MM.1S (cell line): ENCODE results near the gene BICD1.

Source experiments
- DNase-seq: peaks from one replicate; pipeline ENCODE4 v3.0.0-alpha.2; 2015
- H2AFZ ChIP-seq: fragments of 300-600 bp; sonication (generic); 2 replicates; pipeline ENCODE4 v1.6.0; 2016; ENCODE audit warnings: antibody characterized with exemption, low read length
- H3F3A ChIP-seq: fragments of 300-600 bp; sonication (generic); 2 replicates; pipeline ENCODE4 v1.6.1; 2016; ENCODE audit warnings: mild to moderate bottlenecking, antibody characterized with exemption, low read length, moderate library complexity, mixed read lengths; ENCODE audit not compliant: insufficient read depth
- H3K27ac ChIP-seq: fragments of 300-600 bp; sonication (generic); 2 replicates; pipeline ENCODE4 v1.5.1; 2016; ENCODE audit warnings: mild to moderate bottlenecking, low read length
- H3K27me3 ChIP-seq: fragments of 300-600 bp; sonication (generic); replicated peaks from 2 replicates; pipeline ENCODE4 v1.6.0; 2016; ENCODE audit warnings: low read length; ENCODE audit not compliant: insufficient read depth
- H3K36me3 ChIP-seq: fragments of 300-600 bp; sonication (generic); replicated peaks from 2 replicates; pipeline ENCODE4 v1.6.1; 2016; ENCODE audit warnings: mild to moderate bottlenecking, low read length, mixed read lengths; ENCODE audit not compliant: insufficient read depth
- H3K4me1 ChIP-seq: fragments of 300-600 bp; sonication (generic); 2 replicates; pipeline ENCODE4 v1.6.1; 2016; ENCODE audit warnings: low read length, mixed read lengths
- H3K4me2 ChIP-seq: fragments of 300-600 bp; sonication (generic); 2 replicates; pipeline ENCODE4 v1.6.0; 2016; ENCODE audit warnings: low read depth, low read length
- H3K4me3 ChIP-seq: fragments of 300-600 bp; sonication (generic); 2 replicates; pipeline ENCODE4 v1.5.1; 2016; ENCODE audit warnings: low read length, mixed read lengths
- H3K79me2 ChIP-seq: fragments of 300-600 bp; sonication (generic); 2 replicates; pipeline ENCODE4 v1.6.1; 2016; ENCODE audit warnings: mixed run types, low read length, mixed read lengths
- H3K9ac ChIP-seq: fragments of 300-600 bp; sonication (generic); 2 replicates; pipeline ENCODE4 v1.6.1; 2016; ENCODE audit warnings: low read length, mixed read lengths
- H3K9me2 ChIP-seq: fragments of 300-600 bp; sonication (generic); replicated peaks from 2 replicates; pipeline ENCODE4 v1.6.1; 2016; ENCODE audit warnings: mild to moderate bottlenecking, low read length, mixed read lengths; ENCODE audit not compliant: insufficient read depth
- H3K9me3 ChIP-seq: fragments of 300-600 bp; sonication (generic); replicated peaks from 2 replicates; pipeline ENCODE4 v1.6.1; 2016; ENCODE audit warnings: mild to moderate bottlenecking, low read length, mixed read lengths; ENCODE audit not compliant: insufficient read depth
- H4K20me1 ChIP-seq: fragments of 300-600 bp; sonication (generic); 2 replicates; pipeline ENCODE4 v1.6.1; 2016; ENCODE audit warnings: mild to moderate bottlenecking, low read length, moderate library complexity, mixed read lengths; ENCODE audit not compliant: insufficient read depth
- EZH2 ChIP-seq: fragments of 300-600 bp; sonication (generic); optimal IDR thresholded peaks from 2 replicates; pipeline ENCODE3; 2017; ENCODE audit warnings: low read depth, mild to moderate bottlenecking, antibody characterized with exemption, low read length, mixed read lengths
- EZH2phosphoT487 ChIP-seq: fragments of 300-600 bp; sonication (generic); IDR thresholded peaks from 2 replicates; pipeline ENCODE4 v1.6.1; 2018; ENCODE audit warnings: antibody characterized with exemption, low read length
- TF ChIP-seq, protein P1 (sequence below): fragments of 300-600 bp; sonication (generic); IDR thresholded peaks from 2 replicates; pipeline ENCODE4 v1.5.1; 2016; ENCODE audit warnings: antibody characterized with exemption, low read length, mixed read lengths

Gene BICD1

DNA sequence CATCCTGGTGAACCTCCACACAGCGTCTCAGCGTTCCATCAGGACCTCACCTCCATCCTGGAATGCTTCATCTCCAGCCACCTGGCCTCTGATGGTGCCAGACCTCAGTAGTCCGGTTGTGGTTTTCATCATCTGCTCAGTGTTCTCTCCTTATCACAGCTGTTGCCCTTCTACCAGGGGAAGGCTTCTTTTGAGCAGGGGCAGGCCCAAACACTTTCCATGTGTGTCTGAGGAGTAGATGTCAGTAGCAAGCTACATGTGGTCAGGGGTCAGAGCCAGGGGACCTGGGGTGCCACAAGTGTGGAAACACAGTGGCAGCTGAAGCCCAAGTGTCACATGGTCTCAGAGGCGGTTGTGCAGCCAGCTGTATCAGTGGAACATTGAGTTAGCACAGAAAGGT, 262.6 kb downstream of the BICD1 start:
- Histone ChIP-seq H3K9me3 (no peaks in the 10 kb centered on the region), H3K4me3 (no peak overlapping the region), H3K9me2 (no peaks in the 10 kb centered on the region), H4K20me1 (no peaks in the 10 kb centered on the region), H3K4me2 (no peak overlapping the region), H3K79me2 (no peaks in the 10 kb centered on the region), H3K4me1 (no peaks in the 10 kb centered on the region), H3F3A (no peaks in the 10 kb centered on the region), H3K36me3 (no peaks in the 10 kb centered on the region), H3K27ac (no peak overlapping the region), H3K9ac (no peak overlapping the region), H2AFZ (no peak overlapping the region), H3K27me3 (no peaks in the 10 kb centered on the region)
- no peak for DNase-seq
- TF ChIP-seq, protein P1, sequence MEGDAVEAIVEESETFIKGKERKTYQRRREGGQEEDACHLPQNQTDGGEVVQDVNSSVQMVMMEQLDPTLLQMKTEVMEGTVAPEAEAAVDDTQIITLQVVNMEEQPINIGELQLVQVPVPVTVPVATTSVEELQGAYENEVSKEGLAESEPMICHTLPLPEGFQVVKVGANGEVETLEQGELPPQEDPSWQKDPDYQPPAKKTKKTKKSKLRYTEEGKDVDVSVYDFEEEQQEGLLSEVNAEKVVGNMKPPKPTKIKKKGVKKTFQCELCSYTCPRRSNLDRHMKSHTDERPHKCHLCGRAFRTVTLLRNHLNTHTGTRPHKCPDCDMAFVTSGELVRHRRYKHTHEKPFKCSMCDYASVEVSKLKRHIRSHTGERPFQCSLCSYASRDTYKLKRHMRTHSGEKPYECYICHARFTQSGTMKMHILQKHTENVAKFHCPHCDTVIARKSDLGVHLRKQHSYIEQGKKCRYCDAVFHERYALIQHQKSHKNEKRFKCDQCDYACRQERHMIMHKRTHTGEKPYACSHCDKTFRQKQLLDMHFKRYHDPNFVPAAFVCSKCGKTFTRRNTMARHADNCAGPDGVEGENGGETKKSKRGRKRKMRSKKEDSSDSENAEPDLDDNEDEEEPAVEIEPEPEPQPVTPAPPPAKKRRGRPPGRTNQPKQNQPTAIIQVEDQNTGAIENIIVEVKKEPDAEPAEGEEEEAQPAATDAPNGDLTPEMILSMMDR: no peak
- TF ChIP-seq EZH2 (no peak), EZH2phosphoT487 (no peak)

DNA sequence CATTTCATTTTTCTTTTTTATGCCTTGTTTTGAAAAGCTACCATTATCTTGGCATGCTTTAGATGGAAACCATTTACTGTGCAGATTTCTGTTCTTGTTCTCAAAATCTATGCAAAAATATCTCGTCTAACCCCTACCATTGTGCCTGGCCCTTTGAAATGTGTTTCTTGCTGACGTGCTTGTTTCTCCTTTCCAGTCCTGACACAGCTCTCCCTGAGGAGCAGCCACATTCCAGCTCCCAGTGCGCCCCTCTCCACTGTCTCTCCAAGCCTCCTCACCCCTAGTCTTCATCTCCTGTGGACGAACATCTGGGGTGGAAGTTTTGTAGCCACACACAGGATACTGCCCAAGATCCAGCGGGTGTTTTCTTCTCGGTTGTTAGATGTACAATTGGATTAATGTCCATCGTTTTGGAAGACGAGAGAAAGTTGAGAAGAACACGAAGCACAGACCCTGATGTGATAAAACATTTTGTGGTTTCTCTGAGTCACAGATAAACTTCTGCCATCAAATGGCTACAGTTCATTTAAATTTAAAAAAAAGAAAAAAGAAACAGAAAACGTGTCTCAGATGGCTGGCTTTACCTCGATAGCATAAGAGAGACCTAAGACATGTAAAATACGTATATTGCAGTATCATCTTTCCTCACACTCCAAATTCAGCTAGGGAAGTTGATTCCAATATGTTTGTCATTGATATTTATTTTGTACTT, 270.9 kb downstream of the BICD1 start:
- Histone ChIP-seq H3K79me2 (no peaks in the 10 kb centered on the region), H3K9ac (no peak overlapping the region), H3K27me3 (no peaks in the 10 kb centered on the region), H3K4me2 (no peak overlapping the region), H3K27ac (no peak overlapping the region), H3F3A (no peaks in the 10 kb centered on the region), H4K20me1 (no peaks in the 10 kb centered on the region), H3K4me1 (no peaks in the 10 kb centered on the region), H3K9me2 (no peaks in the 10 kb centered on the region), H2AFZ (no peak overlapping the region), H3K36me3 (no peaks in the 10 kb centered on the region), H3K4me3 (no peak overlapping the region), H3K9me3 (no peaks in the 10 kb centered on the region)
- TF ChIP-seq, protein P1: no peak
- TF ChIP-seq EZH2: no peak
- no peak for TF ChIP-seq EZH2phosphoT487
- no peak for DNase-seq

DNA sequence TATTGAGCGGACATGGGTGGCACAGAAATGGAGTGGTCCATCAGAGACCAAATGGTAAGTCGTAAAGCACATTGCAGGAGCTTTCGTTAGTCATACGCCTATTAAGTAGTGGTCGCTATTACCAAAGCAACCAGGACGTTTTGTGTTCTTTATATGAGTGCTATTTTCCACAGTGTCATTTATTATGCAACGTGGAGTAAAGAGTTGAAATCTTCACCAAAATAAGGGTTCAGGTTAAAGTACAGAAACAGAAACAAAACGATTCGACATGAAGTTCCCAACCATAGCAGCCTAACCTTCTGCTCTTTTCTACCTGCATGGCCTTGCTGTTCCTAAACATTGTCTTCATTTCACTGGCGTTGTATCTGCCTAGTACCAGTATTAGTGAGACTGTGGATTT, 272.6 kb downstream of the BICD1 start:
- H3K4me2 ChIP-seq: no peak overlapping the region
- H3K9ac ChIP-seq: no peak overlapping the region
- no peak overlapping the region for H2AFZ ChIP-seq

More for the DNA sequence above, 272.6 kb downstream of the BICD1 start:
- TF ChIP-seq EZH2phosphoT487: no peak
- TF ChIP-seq, protein P1: no peak
- no peak for TF ChIP-seq EZH2
- Histone ChIP-seq H3K4me3 (no peak overlapping the region), H3K4me1 (no peaks in the 10 kb centered on the region), H3K79me2 (no peaks in the 10 kb centered on the region), H3K27me3 (no peaks in the 10 kb centered on the region), H3K9me3 (no peaks in the 10 kb centered on the region), H4K20me1 (no peaks in the 10 kb centered on the region), H3K9me2 (no peaks in the 10 kb centered on the region), H3F3A (no peaks in the 10 kb centered on the region), H3K36me3 (no peaks in the 10 kb centered on the region), H3K27ac (no peak overlapping the region)
- DNase-seq: no peak
